Daoy (cell line): ENCODE data around the gene OR51B2. TPM values are rescaled to one million over a fixed set of nuclear protein-coding genes. Genes with fewer than 3 reads are reported as not detected.
"Not testable (repeated sequence)": the region's sequence is repeated elsewhere in the genome, so short reads cannot be mapped to it uniquely, and the experiment has no call there.

Experiments
- DNase-seq: peaks from one replicate; pipeline ENCODE4 v3.0.0-alpha.2; 2015; ENCODE audit warnings: low read depth
- total RNA-seq: library from RNA; depleted of rRNA; stranded (reverse); fragments of >200 nt; shearing (Covaris generic); gene quantifications from 2 replicates; pipeline ENCODE4 v1.2.3, GENCODE V29; 2014; rRNA removed

OR51B2 gene
- total RNA-seq: not detected in 2 replicates

- no peak for DNase-seq
These were observed at the start of gene OR51B2 for GRCh38 chr11:5324197-5324596. TSS of gene OR51B2 (minus strand) at chr11:5324297. CDS start at chr11:5324297, 0 bp downstream.

GRCh38 chr11:5369789-5370188, 45.7 kb upstream of the OR51B2 start:
- no peak for DNase-seq

- no peak for DNase-seq
These were observed 44.5 kb upstream of the OR51B2 start for GRCh38 chr11:5368502-5369043.

GRCh38 chr11:5367448-5368074, 43.5 kb upstream of the OR51B2 start:
- peak; percentile 6 for DNase-seq

GRCh38 chr11:5366856-5367255, 42.8 kb upstream of the OR51B2 start:
- DNase-seq: no peak

- not testable (repeated sequence) for DNase-seq
These were observed 42.3 kb upstream of the OR51B2 start for GRCh38 chr11:5366365-5366764.

- DNase-seq: peak; percentile 28
These were observed 40.1 kb upstream of the OR51B2 start for GRCh38 chr11:5364214-5364613.

- no peak for DNase-seq
These were observed 39.6 kb upstream of the OR51B2 start for GRCh38 chr11:5363679-5364078.

- no peak for DNase-seq
These were observed 38.0 kb upstream of the OR51B2 start for GRCh38 chr11:5362017-5362625.

GRCh38 chr11:5356031-5356430, 31.9 kb upstream of the OR51B2 start:
- DNase-seq: not testable (repeated sequence)

- no peak for DNase-seq
These were observed 27.1 kb upstream of the OR51B2 start, which contains the start of gene OR51B6 for GRCh38 chr11:5351208-5351607. TSS of gene OR51B6 (plus strand) at chr11:5351508. CDS start at chr11:5351508, 0 bp downstream.

GRCh38 chr11:5349550-5349949, 25.5 kb upstream of the OR51B2 start:
- DNase-seq: no peak

- no peak for DNase-seq
These were observed 24.6 kb upstream of the OR51B2 start for GRCh38 chr11:5348551-5349194.

- no peak for DNase-seq
These were observed 21.7 kb upstream of the OR51B2 start for GRCh38 chr11:5345831-5346230.

- DNase-seq: no peak
These were observed 19.6 kb upstream of the OR51B2 start, which contains the start of gene OR51B5 for GRCh38 chr11:5343474-5344335. TSS of gene OR51B5 (minus strand) at chr11:5343524. CDS start at chr11:5343524, 0 bp downstream.

GRCh38 chr11:5339771-5340322, 15.8 kb upstream of the OR51B2 start:
- DNase-seq: no peak

- not testable (repeated sequence) for DNase-seq
These were observed 13.2 kb upstream of the OR51B2 start for GRCh38 chr11:5337253-5337652.

- no peak for DNase-seq
These were observed 12.2 kb upstream of the OR51B2 start for GRCh38 chr11:5336331-5336730.

- DNase-seq: no peak
These were observed 11.1 kb upstream of the OR51B2 start for GRCh38 chr11:5335170-5335569.

GRCh38 chr11:5317292-5317691, 6.8 kb downstream of the OR51B2 start:
- DNase-seq: no peak

- DNase-seq: not testable (repeated sequence)
These were observed 10.6 kb downstream of the OR51B2 start for GRCh38 chr11:5313326-5314023.
